Activated CD8-positive, alpha-beta memory T cell treated with anti-CD3 and anti-CD28 coated beads, Interleukin-2, amount 50 U/mL, for 48 hours (primary cell): ENCODE data around the gene NKAIN2.

Experiments
- DNase-seq: peaks from one replicate; pipeline ENCODE4 v3.0.0-alpha.2; 2020

The NKAIN2 gene

DNA sequence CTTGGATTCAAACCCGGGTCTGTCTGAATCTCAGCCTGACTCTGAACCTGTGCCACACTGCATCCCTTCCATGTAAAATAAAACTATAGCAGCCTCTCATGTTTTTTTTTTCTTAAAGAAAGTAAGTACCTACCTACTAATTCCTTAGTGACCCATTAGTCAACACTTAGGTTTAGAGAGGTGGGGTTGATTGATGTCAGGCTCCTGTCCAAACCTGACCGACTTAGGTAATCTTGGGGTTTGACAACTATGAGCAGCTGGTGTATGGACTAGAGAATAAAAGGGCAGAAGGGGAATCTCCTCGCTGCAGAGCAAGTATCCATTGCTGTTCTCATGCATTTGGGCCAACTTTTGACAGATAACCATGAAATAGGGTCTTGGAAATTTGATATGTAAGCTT lies 6.5 kb downstream of the NKAIN2 start:
- no peak for DNase-seq

DNA sequence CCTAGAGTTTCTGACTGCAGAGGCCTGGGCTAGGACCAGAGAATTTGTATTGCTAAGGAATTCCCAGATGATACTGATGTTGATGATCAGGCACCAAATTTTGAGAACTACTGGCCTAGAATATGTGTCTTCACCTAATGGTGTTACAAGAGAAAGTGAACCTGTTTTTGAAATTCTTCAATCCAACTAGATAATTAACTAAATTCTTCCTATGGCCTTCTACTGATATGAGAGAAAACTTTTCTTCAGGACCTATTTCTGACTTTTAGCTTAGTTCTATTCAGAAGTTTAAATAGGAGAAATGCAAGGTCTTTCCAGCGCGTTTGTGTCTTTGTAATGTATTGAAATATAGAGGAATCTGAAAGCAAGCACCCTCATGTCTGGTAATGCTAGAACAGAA lies 7.3 kb downstream of the NKAIN2 start:
- no peak for DNase-seq

DNA sequence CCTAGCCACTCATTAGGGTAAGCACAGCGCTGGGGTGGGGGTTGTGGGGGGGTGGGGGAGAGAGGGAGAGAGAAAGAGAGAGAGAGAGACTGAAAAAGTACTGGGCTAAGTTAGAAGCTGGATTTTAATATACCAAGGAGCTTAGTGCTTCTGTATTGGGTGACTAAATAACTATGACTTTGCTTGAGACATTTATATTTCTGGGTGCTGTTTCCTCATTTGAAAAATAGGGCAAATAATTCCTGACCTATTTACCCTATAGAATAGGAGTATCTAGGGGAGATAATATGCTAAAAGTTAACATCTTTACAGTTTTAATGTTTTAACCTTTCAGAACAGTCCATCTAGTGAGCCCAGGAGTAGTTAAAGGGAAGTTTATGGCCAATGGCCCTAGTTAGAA lies 7.7 kb downstream of the NKAIN2 start:
- DNase-seq: no peak

DNA sequence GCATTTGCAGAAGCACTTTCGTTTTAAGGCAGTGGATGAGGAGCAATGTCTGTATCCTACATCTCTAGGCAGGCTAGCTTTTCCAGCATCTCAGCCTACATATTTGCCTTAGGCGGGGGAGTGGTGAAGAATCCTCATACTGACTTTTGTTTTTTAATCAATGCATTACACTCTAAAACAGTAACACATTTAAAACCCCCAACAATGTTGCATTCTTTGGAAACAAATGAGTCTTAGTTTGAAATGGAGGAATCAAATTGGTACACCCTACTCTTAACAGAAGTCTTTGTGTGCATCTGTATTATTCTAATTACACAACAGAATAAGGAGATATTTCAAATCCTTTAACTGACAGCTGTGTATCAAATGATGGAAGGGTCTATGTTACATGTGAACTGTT lies 9.0 kb downstream of the NKAIN2 start:
- DNase-seq: no peak

DNA sequence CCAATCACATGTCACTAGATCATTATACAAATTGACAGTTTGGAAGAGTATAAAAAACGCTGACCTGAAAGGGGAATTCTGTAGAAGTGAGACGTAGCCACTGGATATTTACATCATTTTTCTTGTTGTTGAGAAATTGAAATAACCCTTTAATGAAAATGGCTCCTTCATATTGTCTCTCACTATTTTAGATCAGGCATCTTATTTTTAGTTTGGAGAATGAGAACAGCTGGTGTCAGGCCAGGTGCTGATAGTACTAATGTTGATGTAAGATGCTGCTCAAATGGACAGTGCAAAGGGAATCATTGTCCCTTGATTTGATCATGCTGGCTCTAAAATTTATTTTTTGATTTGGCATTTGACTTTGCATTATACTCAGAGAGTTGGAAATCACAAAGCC lies 17.4 kb downstream of the NKAIN2 start:
- no peak for DNase-seq

DNA sequence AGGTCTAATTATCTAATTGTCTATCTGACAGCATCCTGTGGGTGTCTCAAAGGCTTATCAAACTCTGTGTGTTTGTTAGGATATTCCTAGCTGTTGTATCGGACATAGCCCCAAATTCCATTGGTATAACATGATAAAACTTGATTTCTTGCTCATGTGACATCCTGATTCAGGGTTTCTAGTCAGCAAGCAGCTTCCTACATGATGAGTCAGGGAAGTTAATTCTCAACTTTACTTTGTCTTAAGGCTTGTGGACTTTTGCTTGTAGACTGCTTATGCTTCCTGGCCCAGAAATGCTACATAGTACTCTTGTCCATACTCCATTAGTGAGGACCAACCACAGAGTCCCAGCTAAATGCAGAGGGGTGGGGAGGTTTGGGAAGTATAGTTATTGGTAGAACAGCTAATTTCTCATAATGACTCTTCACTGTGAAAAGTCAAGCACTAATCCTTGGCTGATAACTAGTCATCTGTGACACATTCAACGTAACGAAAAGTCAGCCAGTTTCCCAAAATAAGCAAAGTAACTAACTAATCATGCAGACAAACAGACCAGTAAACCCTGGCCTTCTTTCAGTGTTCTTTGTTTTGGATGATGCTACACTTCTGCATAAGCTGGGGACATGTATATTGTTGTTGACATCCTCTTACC lies 25.8 kb downstream of the NKAIN2 start:
- DNase-seq: no peak

DNA sequence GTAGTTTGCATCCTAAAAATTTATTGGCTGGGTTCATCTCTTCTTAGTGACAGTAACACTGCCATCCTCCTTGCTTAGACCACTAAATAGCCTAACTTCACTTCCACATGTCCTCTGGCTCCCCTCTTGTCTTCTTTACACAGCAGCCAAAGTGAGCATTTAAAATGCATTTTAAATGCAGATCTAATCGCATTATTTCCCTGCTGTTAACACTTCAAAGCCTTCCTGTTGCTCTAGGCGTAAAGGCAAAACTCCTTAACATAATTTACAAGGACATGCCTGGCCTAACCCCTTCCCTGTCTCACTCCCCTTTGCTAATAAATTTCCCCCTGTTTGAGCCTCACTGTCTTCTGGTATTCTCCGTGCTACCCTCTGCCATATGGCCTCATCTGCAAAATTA lies 26.5 kb downstream of the NKAIN2 start:
- DNase-seq: no peak

DNA sequence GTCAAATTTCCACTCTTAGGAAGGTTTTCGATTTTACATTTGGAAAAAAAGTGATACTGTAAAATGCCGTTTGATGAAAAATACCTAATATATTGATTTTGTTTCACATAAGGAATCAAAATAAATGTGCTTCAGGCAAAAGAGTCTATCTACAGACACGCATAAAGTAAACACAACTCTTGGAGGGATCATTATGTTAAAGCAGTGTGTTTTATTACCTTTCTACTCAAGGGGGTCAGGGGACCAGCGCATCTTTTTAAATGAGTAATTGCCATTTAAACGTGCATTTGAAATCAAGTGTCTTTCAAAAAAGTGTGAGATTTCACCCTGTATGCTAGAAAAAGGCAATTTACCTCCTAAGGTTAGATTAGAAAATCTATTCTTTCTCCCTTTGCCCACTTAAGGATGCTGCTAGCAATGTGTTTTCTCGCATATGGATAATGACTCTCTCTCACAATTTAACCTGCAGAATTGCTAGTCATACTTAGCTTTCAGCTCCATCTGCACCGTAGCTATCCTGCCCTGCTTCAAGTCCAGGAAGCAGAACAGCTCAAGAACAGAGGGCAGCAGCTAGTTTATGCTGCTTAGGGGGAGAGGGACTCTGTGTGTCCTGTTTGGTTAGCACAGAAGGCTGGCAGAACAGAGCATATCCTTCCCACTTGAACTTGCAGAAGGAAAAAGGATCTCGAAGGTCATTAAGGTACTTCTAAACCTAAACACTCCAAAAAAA lies 35.0 kb downstream of the NKAIN2 start:
- no peak for DNase-seq

DNA sequence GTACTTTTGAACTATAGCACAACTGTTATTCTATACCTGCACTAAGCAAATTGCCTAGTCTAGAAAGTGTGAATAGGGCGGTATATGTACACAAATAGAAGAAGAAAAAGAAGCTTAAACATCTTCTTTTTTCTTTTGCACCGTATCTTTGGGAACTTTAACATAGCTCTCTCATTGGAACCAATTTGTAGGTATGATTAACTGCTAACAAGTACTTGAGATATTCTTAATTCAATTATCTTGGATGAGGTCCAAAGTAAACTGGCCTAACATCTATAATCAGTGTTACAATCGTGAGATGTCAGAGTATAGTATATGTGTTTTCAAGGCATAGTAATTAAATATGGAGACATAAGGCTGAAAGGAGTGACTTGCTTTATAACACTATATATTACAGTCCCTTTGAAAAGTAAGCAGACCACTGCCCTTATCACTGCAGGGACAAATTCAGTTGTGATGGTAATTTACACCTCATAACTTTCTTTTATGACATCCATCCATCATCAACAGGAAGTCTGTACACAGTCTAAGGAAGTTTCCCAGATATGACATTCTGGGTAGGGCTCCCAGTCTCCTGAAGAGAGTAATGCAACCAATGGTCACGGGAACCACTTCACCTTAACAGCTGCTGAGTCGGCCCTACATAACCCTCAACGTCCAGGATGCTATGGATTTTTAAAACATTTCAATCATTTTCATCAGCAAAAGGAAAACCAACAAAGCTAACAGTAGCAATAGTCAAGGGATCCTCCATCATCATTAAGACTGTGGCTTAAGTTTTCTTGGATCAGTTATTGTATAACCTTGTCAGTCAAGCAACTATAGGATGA lies 37.6 kb downstream of the NKAIN2 start:
- DNase-seq: no peak

DNA sequence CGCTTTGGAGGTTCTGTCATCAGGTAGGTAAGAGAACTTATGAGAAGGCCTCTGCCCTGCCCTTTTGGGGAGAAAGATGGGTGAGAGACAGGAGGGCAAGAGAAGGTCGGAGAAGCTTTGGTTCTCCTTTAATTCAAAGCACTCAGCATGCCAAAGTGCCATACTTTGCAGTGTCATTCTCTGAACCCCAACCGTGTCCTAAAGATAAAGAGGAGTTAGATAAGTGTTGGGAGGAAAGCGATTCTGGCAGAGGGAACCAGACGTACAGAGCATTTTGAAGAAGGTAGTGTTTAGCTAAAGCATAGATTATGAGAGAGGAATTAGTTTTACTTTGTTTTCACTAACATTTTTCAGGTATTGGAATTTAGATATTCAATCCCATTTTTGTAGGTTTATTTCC lies 40.3 kb downstream of the NKAIN2 start:
- DNase-seq: no peak

DNA sequence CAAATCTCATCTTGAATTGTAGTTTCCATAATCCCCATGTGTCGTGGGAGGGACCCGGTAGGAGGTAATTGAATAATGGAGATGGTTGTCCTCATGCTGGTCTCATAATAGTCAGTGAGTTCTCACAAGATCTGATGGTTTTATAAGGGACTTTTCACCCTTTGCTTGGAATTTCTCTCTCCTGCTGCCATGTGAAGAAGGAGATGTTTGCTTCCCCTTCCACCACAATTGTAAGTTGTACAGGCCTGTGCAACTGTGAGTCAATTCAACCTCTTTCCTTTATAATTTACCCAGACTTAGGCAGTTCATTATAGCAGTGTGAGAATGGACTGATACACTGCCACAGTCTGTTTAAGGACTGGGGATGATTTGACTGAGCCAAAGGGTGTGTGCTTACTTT lies 44.7 kb downstream of the NKAIN2 start:
- no peak for DNase-seq

DNA sequence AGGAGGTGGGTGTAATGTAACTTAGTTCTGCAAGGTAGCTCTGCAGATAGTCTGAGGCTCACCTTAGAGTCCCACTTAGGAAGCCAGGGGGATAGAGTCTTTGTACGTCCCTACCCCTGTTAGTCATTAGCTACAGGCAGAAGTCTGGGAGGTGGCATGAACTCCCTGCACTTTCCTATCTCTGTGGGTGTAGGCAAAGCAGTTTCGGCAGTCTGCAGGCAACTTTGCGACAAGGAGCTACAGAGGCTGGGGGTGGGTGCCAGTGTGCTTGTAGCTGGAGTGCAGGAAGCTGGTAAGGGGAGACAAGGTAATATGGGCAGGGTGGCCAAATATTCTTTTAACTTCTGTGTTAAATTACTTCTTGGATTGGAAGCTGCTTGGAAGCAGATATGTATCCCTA lies 45.7 kb downstream of the NKAIN2 start:
- DNase-seq: no peak

DNA sequence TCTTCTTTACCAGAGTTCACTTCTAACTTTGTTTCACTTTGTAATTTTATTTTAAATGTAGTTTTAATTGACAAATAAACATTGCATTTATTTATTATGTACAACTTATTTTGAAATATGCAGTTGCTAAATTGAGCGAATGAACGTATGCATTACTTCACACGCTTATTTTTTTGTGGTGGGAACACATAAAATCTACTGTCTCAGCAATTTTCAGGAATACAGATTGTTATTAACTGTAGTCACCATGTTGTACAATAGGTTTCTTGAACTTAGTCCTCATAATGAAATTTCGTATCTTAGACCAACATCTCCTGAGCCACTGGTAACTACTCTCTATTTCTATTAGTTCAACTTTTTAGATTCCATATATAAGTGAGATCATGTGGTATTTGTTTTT lies 46.9 kb downstream of the NKAIN2 start:
- no peak for DNase-seq

DNA sequence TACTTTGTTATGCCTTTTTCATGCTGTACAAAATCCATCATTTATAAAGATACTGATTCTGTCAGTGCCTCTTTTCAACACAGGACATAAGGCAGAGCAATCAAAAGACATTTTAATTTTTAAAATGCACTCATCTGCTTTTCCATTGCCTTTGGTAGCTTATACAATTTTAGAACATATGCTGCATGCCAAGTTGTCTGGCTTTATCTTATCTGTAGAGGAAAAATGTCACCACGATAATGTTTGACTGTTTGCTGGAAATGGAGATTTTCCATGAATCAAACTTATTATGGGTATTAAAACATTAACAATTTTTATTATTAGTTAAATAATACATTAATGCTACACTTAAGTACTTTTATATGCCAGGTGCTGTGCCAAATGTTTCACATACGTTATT lies 50.5 kb downstream of the NKAIN2 start:
- no peak for DNase-seq

DNA sequence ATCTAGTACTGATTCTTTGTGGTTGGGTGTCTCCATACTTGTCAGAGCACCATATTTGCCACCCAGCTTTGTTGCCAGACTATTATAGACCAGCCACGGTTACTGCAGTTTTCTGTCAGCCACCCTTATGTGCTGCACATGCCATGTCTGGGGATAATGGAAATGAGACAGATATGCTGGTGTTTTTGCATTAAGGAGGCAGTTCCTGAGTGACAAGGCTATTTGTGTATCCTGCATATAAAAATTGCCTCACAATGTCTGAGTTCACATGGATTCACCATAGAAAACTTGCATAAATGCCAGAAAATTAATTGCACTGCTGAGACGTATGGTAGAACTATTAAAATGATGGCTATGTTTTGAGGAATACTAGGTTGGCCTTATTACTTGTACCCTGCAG lies 51.8 kb downstream of the NKAIN2 start:
- no peak for DNase-seq

DNA sequence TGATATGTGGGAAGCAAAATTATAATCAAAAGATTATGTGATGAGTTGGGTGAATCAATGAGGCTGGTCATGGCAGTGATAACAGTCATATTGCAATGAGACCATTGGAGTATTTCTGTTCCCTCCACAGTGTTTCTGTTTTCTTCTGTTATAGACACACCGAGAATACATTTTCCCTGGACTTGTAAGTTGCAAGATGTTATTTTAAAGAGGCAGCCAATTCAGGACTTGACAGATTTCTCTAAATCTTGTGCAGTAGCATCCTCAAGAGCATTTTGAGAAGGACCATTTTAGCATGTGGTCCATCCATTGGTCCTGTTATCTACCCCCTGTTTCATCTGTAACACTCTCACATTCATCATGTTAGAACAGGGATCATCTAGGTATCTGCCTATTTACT lies 55.6 kb downstream of the NKAIN2 start:
- DNase-seq: no peak

DNA sequence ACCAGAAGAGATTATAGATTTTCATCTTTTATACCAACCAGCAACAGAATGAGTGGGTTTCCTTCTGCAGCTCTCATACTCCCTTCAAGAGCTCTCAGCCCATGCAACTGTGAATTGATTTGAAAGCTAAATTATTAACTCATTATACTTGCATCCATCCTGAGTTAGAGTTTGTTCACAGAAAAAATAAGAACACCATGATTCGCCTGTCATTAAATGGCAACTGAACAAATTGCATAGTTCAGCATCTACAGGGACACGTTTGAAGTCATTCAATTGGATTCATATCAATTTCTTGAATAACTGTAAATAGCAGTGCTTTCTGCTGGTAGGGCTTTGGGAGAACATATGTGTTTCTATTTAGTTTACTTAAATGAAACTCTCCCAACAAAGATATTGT lies 65.7 kb downstream of the NKAIN2 start:
- DNase-seq: no peak

DNA sequence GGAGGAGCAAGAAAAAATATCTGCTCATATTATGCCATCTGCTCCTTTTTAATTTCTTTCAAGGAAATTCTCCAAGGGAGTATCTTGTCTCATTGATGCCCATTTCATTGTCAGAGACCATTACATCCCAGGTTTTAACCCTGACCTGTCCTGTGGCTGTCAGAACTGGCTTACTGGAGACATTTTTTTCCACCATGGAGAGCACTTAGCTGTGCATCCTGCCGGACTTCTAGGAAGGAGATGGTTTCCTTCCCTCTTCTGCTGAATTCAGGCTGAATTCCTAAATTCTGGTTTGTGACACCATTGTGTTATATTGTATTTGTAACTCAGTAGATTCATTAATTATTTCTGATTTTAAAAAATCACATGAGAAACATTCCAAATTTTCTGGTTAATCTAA lies 70.3 kb downstream of the NKAIN2 start:
- no peak for DNase-seq

DNA sequence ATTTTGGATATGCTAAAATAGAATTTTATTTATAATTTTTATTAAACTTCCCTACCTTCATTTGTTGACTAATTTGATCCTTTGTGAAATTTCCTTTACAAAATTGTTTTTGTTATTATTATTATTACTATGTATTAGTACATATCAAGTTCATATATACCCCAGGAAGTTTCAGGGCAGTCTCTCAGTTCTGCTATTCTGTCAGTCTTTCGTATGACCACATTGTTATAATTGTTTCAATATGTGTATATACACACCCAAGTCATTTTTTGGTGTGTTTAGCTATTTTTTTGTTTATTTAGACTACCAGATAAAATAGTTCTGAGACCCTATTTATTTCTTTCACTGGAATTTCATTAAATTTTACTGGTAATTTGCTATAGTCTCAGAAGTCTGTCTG lies 72.1 kb downstream of the NKAIN2 start:
- DNase-seq: no peak

DNA sequence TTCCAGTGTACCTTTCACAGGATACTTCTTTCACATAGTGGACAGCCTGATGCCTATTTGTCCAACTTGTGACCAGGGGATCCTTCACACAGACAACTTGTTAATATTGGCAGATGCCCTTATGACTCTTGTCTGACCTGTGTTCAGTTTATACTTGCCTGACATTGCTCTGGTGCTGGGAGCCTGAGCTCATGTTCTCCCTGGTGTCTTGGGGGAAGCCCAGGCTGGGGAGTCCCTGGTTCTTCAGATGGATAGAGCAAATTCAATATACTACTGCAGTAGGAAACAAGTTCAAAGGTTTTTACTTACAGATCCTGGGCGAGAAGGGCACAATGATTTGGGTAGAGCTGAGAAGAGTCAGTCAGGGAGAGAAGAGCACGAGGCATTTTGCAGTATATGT lies 76.1 kb downstream of the NKAIN2 start:
- DNase-seq: no peak

DNA sequence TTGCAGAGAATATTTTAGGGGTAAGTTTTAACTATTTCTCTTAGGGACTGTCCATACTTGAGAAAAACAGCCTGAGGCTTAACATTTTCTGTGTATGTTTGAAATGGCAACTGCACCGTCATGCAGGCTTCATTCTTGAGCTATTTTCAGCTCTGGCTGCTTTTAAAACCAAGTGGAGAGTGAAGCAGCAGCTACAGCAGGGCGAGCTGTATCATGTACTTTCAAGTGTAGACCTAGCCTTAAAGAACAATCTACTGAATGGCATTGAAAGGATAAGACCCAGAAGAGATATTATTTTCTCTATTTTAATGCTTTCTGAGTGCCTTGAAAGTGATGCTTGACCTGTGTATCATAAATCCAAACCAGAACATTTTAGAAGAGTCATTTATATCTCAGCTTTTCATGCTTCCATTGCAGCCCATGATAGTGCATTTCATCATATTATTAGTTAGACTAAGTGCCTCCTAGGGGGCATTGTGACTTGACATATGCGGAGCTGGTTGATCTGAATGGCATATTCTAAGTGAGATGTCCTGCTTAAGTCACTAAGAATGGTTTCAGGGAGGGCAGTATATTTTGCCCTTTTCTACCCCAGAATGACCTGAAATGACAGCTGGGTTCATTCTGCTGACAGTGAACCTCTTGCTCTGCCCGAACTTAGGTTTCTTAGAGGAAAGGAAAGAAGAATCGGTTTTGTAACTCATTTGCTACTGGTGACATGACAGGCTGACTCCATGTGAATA lies 85.3 kb downstream of the NKAIN2 start:
- no peak for DNase-seq

DNA sequence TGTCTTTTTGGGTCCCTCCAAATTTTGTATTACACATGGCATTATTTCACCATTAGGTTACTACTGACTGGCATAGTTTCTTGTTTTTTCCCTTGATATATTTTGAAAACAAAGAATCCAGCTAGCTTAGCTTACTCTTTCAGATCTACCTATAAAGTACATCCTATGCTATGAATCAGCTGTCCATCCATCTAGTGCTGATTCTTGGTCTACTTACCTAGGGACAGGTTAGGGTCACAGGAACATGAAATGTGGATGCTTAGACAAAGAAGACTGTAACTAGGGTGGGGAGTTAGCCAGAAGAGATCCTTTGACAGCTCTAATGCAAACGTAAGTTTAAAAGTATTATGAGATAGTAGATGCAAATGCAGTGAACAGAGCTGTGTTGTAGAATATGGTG lies 91.7 kb downstream of the NKAIN2 start:
- DNase-seq: no peak

DNA sequence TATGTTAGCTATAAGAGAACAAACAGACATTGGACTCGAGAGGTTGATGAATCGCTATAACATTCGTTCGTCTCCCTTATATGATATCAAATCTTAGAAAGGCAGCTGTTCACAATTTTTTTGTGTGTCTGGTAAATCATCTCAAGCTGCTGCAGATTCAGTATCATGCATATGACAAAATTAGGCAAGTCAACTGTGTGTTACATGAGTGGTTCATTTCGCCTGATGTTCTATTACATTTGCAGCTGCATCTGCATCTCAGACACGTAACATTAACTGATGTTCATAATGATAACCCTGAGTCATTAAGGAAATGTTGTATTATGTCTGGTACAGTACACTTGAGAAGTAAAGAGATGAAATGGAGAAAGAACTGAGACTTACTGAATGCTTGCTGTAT lies 92.1 kb downstream of the NKAIN2 start:
- no peak for DNase-seq

DNA sequence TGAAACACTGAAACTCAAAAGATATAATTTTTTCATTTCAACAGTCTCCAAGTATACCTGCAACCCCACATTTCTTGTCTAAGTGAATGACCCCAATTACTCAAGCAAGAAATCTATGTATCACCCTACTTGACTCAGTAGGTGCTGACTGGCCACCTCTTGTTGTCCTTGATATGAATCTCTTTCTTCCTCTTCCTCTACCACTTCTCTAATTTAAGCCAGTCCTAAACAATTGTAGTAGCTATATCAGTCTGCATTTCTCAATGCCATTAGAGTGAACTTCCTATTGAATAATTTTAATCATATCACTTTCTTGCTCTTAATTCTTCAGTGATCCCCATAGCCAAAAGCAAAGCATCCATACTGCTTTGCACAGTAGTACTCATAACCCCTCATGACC lies 93.2 kb downstream of the NKAIN2 start:
- DNase-seq: no peak
